PC-3 (cell line): Measurements from ENCODE around the gene HOXA9. TPM values are rescaled to one million over a fixed set of nuclear protein-coding genes. Genes with fewer than 3 reads are reported as not detected.

Source experiments
- ATAC-seq: fragments of 200-7000 bp; cut with Tn5 transposase; 2 replicates; pipeline ENCODE4 v1.9.1; 2020; ENCODE audit warnings: mild to moderate bottlenecking, moderate library complexity
- BruUV-seq: library from RNA; stranded (reverse); fragments of 400-500 nt; replicated peaks from 2 replicates; lab custom pipeline; 2021; lab: Mats Ljungman, UMichigan
- CTCF ChIA-PET: fragments of 300-600 bp; sonication (Branson Sonifier 250); formaldehyde crosslinking; loops from one replicate; lab custom pipeline; 2022; ENCODE audit warnings: antibody characterized with exemption; lab: Charles Lee
- POLR2A ChIA-PET: fragments of 300-600 bp; sonication (Branson Sonifier 250); formaldehyde crosslinking; loops from one replicate; lab custom pipeline; 2022; ENCODE audit warnings: antibody characterized with exemption; ENCODE audit not compliant: unreplicated experiment; lab: Charles Lee
- DNase-seq: peaks from one replicate; pipeline ENCODE4 v3.0.0-alpha.2; 2015
- H2AFZ ChIP-seq: fragments of 300-600 bp; sonication (generic); 2 replicates; pipeline ENCODE4 v1.6.0; 2016; ENCODE audit warnings: antibody characterized with exemption, low read length
- H3F3A ChIP-seq: fragments of 300-600 bp; sonication (generic); one replicate; pipeline ENCODE4 v1.6.0; 2017; ENCODE audit warnings: antibody characterized with exemption, low read length, control low read depth, mild to moderate bottlenecking; ENCODE audit not compliant: unreplicated experiment
- H3K27ac ChIP-seq: fragments of 300-600 bp; sonication (generic); 2 replicates; pipeline ENCODE4 v1.5.1; 2016; ENCODE audit warnings: mild to moderate bottlenecking, low read length
- H3K27me3 ChIP-seq: fragments of 300-600 bp; sonication (generic); 2 replicates; pipeline ENCODE4 v1.6.1; 2016; ENCODE audit warnings: low read length, mixed read lengths
- H3K36me3 ChIP-seq: fragments of 300-600 bp; sonication (generic); 2 replicates; pipeline ENCODE4 v1.6.1; 2016; ENCODE audit warnings: low read depth, mixed run types, low read length, mixed read lengths
- H3K4me1 ChIP-seq: fragments of 300-600 bp; sonication (generic); 2 replicates; pipeline ENCODE4 v1.5.1; 2016; ENCODE audit warnings: low read length; ENCODE audit not compliant: insufficient read depth
- H3K4me2 ChIP-seq: fragments of 300-600 bp; sonication (generic); 2 replicates; pipeline ENCODE4 v1.6.0; 2016; ENCODE audit warnings: low read length
- H3K4me3 ChIP-seq: fragments of 300-600 bp; sonication (generic); 2 replicates; pipeline ENCODE4 v1.5.1; 2016; ENCODE audit warnings: mild to moderate bottlenecking, low read length, mixed read lengths
- H3K79me2 ChIP-seq: fragments of 300-600 bp; sonication (generic); 2 replicates; pipeline ENCODE4 v1.6.1; 2017; ENCODE audit warnings: low read length, mixed read lengths
- H3K9ac ChIP-seq: fragments of 300-600 bp; sonication (generic); 2 replicates; pipeline ENCODE4 v1.6.0; 2016; ENCODE audit warnings: mild to moderate bottlenecking, low read length
- H3K9me2 ChIP-seq: fragments of 300-600 bp; sonication (generic); replicated peaks from 2 replicates; pipeline ENCODE4 v1.6.1; 2016; ENCODE audit warnings: mixed run types, low read length, mixed read lengths
- H3K9me3 ChIP-seq: fragments of 300-600 bp; sonication (generic); 2 replicates; pipeline ENCODE4 v1.6.1; 2016; ENCODE audit warnings: low read length, mixed read lengths
- H4K20me1 ChIP-seq: fragments of 300-600 bp; sonication (generic); 2 replicates; pipeline ENCODE4 v1.6.1; 2016; ENCODE audit warnings: low read length, mixed read lengths
- EZH2 ChIP-seq: fragments of 300-600 bp; sonication (generic); IDR thresholded peaks from one replicate; pipeline ENCODE4 v1.6.1; 2017; ENCODE audit warnings: antibody characterized with exemption, mild to moderate bottlenecking, low read length; ENCODE audit not compliant: unreplicated experiment
- EZH2phosphoT487 ChIP-seq: fragments of 300-600 bp; sonication (generic); IDR thresholded peaks from 2 replicates; pipeline ENCODE4 v1.6.1; 2018; ENCODE audit warnings: mild to moderate bottlenecking, antibody characterized with exemption, low read length, borderline replicate concordance
- intact Hi-C: fragments of 100-400 bp; cut with micrococcal nuclease; formaldehyde crosslinking; loops from 2 replicates; pipeline ENCODE4 v1.9.0; 2023
- total RNA-seq: library from RNA; depleted of rRNA; stranded (reverse); fragments of >200 nt; gene quantifications from 2 replicates; pipeline ENCODE4 v1.2.3, GENCODE V29; 2014
- TF ChIP-seq, protein P1 (sequence below): fragments of 300-600 bp; sonication (generic); conservative IDR thresholded peaks from 2 replicates; pipeline ENCODE4 v1.5.1; 2017; ENCODE audit warnings: antibody characterized with exemption, low read depth, mild to moderate bottlenecking, low read length

The HOXA9 gene
- total RNA-seq, 1 experiment from 2014 or later: 69.0 TPM

GRCh38 chr7:27137640-27138315 is 27.6 kb downstream of the HOXA9 start:
- H3K4me3 ChIP-seq: no peak overlapping the region
- no peaks in the 10 kb centered on the region for H3K27me3 ChIP-seq
- no peaks in the 10 kb centered on the region for H4K20me1 ChIP-seq
- TF ChIP-seq EZH2: no peak
- TF ChIP-seq EZH2phosphoT487: no peak
- TF ChIP-seq, protein P1, sequence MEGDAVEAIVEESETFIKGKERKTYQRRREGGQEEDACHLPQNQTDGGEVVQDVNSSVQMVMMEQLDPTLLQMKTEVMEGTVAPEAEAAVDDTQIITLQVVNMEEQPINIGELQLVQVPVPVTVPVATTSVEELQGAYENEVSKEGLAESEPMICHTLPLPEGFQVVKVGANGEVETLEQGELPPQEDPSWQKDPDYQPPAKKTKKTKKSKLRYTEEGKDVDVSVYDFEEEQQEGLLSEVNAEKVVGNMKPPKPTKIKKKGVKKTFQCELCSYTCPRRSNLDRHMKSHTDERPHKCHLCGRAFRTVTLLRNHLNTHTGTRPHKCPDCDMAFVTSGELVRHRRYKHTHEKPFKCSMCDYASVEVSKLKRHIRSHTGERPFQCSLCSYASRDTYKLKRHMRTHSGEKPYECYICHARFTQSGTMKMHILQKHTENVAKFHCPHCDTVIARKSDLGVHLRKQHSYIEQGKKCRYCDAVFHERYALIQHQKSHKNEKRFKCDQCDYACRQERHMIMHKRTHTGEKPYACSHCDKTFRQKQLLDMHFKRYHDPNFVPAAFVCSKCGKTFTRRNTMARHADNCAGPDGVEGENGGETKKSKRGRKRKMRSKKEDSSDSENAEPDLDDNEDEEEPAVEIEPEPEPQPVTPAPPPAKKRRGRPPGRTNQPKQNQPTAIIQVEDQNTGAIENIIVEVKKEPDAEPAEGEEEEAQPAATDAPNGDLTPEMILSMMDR: no peak
- ATAC-seq: no peak
- no peaks in the 10 kb centered on the region for H3K9me3 ChIP-seq
- H3K36me3 ChIP-seq: no peaks in the 10 kb centered on the region; the same call in 1 of the 2 replicates
- no peak overlapping the region for H2AFZ ChIP-seq
- intact Hi-C loops: no loop called here
- POLR2A ChIA-PET: no interaction called here
- H3K4me1 ChIP-seq: peaks cover 31% of the 10 kb centered on the region
- no peak overlapping the region for H3K27ac ChIP-seq
- H3K9ac ChIP-seq: no peak overlapping the region
- no peak for DNase-seq
- no peaks in the 10 kb centered on the region for H3F3A ChIP-seq
- CTCF ChIA-PET: no interaction called here
- no peaks in the 10 kb centered on the region for H3K9me2 ChIP-seq
- peaks cover 11% of the 10 kb centered on the region for H3K79me2 ChIP-seq
- BruUV-seq: no TSS peak
- no peak overlapping the region for H3K4me2 ChIP-seq

- H3K4me3 ChIP-seq: no peak overlapping the region
- H3K79me2 ChIP-seq: peaks cover 34% of the 10 kb centered on the region
- H3K27ac ChIP-seq: peak overlapping the region; percentile 87
- no peaks in the 10 kb centered on the region for H3K36me3 ChIP-seq
- H3K9me3 ChIP-seq: no peaks in the 10 kb centered on the region
- no peaks in the 10 kb centered on the region for H3K9me2 ChIP-seq
- no TSS peak for BruUV-seq
- intact Hi-C loops: loop anchor here (1.0 to 2.0 kb wide), 3 partner anchors 15 to 36 kb away; no protein-coding TSS in a partner anchor
- H3K4me1 ChIP-seq: peaks cover 45% of the 10 kb centered on the region
- ATAC-seq (peak; percentile 53), DNase-seq (peak; percentile 89)
- ChIA-PET POLR2A (interaction anchor here (0.5 to 1.5 kb wide), 7 partner anchors 14 to 997 kb away, joined by 3 to 21 read pairs (median 6); no protein-coding TSS in a partner anchor), CTCF (interaction anchor here (0.6 to 1.2 kb wide), 4 partner anchors 26 to 769 kb away, joined by 3 to 8 read pairs (median 4); no protein-coding TSS in a partner anchor)
- no peaks in the 10 kb centered on the region for H3K27me3 ChIP-seq
- H2AFZ ChIP-seq: no peak overlapping the region
- H3F3A ChIP-seq: no peaks in the 10 kb centered on the region
- TF ChIP-seq EZH2phosphoT487 (no peak), EZH2 (no peak)
- TF ChIP-seq, protein P1: no peak
- peak overlapping the region; percentile 64 for H3K4me2 ChIP-seq
- no peaks in the 10 kb centered on the region for H4K20me1 ChIP-seq
- H3K9ac ChIP-seq: peak overlapping the region; percentile 15; the same call in 1 of the 2 replicates
Observed at GRCh38 chr7:27134392-27134791, 30.9 kb downstream of the HOXA9 start.
